ENCODE data around the gene SPAG6.

Gene SPAG6

GRCh38 chr10:22442468-22442867 is 97.2 kb downstream of the SPAG6 start:
- no peak overlapping the region for H3K27ac Mint-ChIP-seq
- H3K9me3 Mint-ChIP-seq = no peaks in the 10 kb centered on the region
- no peaks in the 10 kb centered on the region for H3K27me3 Mint-ChIP-seq
- no peaks in the 10 kb centered on the region for H3K36me3 Mint-ChIP-seq
- no peak overlapping the region for H3K4me3 Mint-ChIP-seq
- peaks cover 27% of the 10 kb centered on the region for H3K4me1 Mint-ChIP-seq

GRCh38 chr10:22443175-22443901 is 98.0 kb downstream of the SPAG6 start:
- Mint-ChIP-seq H3K4me3 (no peak overlapping the region), H3K36me3 (no peaks in the 10 kb centered on the region), H3K4me1 (peaks cover 19% of the 10 kb centered on the region), H3K27ac (no peak overlapping the region), H3K9me3 (no peaks in the 10 kb centered on the region), H3K27me3 (peaks cover under 1% of the 10 kb centered on the region)

- Mint-ChIP-seq H3K27ac (no peak overlapping the region), H3K4me3 (no peak overlapping the region), H3K27me3 (peaks cover 2% of the 10 kb centered on the region), H3K9me3 (no peaks in the 10 kb centered on the region), H3K4me1 (peaks cover 10% of the 10 kb centered on the region), H3K36me3 (no peaks in the 10 kb centered on the region)
These were observed 99.0 kb downstream of the SPAG6 start for GRCh38 chr10:22444219-22444788.

GRCh38 chr10:22445495-22445894 is 100.2 kb downstream of the SPAG6 start:
- Mint-ChIP-seq H3K27me3 (peaks cover 2% of the 10 kb centered on the region), H3K36me3 (no peaks in the 10 kb centered on the region), H3K4me3 (no peak overlapping the region), H3K9me3 (no peaks in the 10 kb centered on the region), H3K27ac (no peak overlapping the region), H3K4me1 (no peaks in the 10 kb centered on the region)

- H3K36me3 Mint-ChIP-seq = no peaks in the 10 kb centered on the region
- H3K4me3 Mint-ChIP-seq = no peak overlapping the region
- H3K27ac Mint-ChIP-seq = no peak overlapping the region
- H3K27me3 Mint-ChIP-seq = peaks cover 2% of the 10 kb centered on the region
- no peaks in the 10 kb centered on the region for H3K9me3 Mint-ChIP-seq
- no peaks in the 10 kb centered on the region for H3K4me1 Mint-ChIP-seq
These were observed 101.8 kb downstream of the SPAG6 start for GRCh38 chr10:22447068-22447467.

GRCh38 chr10:22451346-22451745 is 106.0 kb downstream of the SPAG6 start:
- Mint-ChIP-seq H3K4me1 (peaks cover 6% of the 10 kb centered on the region), H3K27me3 (peaks cover 2% of the 10 kb centered on the region), H3K9me3 (no peaks in the 10 kb centered on the region), H3K36me3 (no peaks in the 10 kb centered on the region), H3K27ac (no peak overlapping the region), H3K4me3 (no peak overlapping the region)

GRCh38 chr10:22453320-22453719 is 108.0 kb downstream of the SPAG6 start:
- no peaks in the 10 kb centered on the region for H3K9me3 Mint-ChIP-seq
- H3K4me3 Mint-ChIP-seq = no peak overlapping the region
- no peak overlapping the region for H3K27ac Mint-ChIP-seq
- H3K27me3 Mint-ChIP-seq = peaks cover under 1% of the 10 kb centered on the region
- peaks cover 6% of the 10 kb centered on the region for H3K4me1 Mint-ChIP-seq
- no peaks in the 10 kb centered on the region for H3K36me3 Mint-ChIP-seq

- Mint-ChIP-seq H3K27ac (no peak overlapping the region), H3K4me3 (no peak overlapping the region), H3K4me1 (peaks cover 6% of the 10 kb centered on the region), H3K36me3 (no peaks in the 10 kb centered on the region), H3K9me3 (no peaks in the 10 kb centered on the region), H3K27me3 (no peaks in the 10 kb centered on the region)
These were observed 108.8 kb downstream of the SPAG6 start for GRCh38 chr10:22453948-22454591.

- Mint-ChIP-seq H3K4me3 (no peak overlapping the region), H3K9me3 (no peaks in the 10 kb centered on the region), H3K27me3 (no peaks in the 10 kb centered on the region), H3K36me3 (no peaks in the 10 kb centered on the region), H3K27ac (no peak overlapping the region), H3K4me1 (peaks cover 6% of the 10 kb centered on the region)
These were observed 109.3 kb downstream of the SPAG6 start for GRCh38 chr10:22454634-22455033.

- H3K4me3 Mint-ChIP-seq = no peak overlapping the region
- H3K36me3 Mint-ChIP-seq = no peaks in the 10 kb centered on the region
- H3K9me3 Mint-ChIP-seq = no peaks in the 10 kb centered on the region
- H3K27ac Mint-ChIP-seq = no peak overlapping the region
- H3K27me3 Mint-ChIP-seq = no peaks in the 10 kb centered on the region
- peaks cover 6% of the 10 kb centered on the region for H3K4me1 Mint-ChIP-seq
These were observed 110.0 kb downstream of the SPAG6 start for GRCh38 chr10:22455068-22455857.

- Mint-ChIP-seq H3K27me3 (no peaks in the 10 kb centered on the region), H3K4me3 (no peak overlapping the region), H3K36me3 (no peaks in the 10 kb centered on the region), H3K9me3 (no peaks in the 10 kb centered on the region), H3K4me1 (peaks cover 6% of the 10 kb centered on the region), H3K27ac (no peak overlapping the region)
These were observed 111.2 kb downstream of the SPAG6 start for GRCh38 chr10:22456486-22456885.

- no peaks in the 10 kb centered on the region for H3K27me3 Mint-ChIP-seq
- no peaks in the 10 kb centered on the region for H3K9me3 Mint-ChIP-seq
- no peaks in the 10 kb centered on the region for H3K36me3 Mint-ChIP-seq
- no peak overlapping the region for H3K27ac Mint-ChIP-seq
- no peak overlapping the region for H3K4me3 Mint-ChIP-seq
- peaks cover 6% of the 10 kb centered on the region for H3K4me1 Mint-ChIP-seq
These were observed 113.2 kb downstream of the SPAG6 start for GRCh38 chr10:22458272-22459038.

- H3K9me3 Mint-ChIP-seq = no peaks in the 10 kb centered on the region
- H3K4me1 Mint-ChIP-seq = peaks cover 5% of the 10 kb centered on the region
- H3K27me3 Mint-ChIP-seq = no peaks in the 10 kb centered on the region
- no peak overlapping the region for H3K27ac Mint-ChIP-seq
- no peaks in the 10 kb centered on the region for H3K36me3 Mint-ChIP-seq
- no peak overlapping the region for H3K4me3 Mint-ChIP-seq
These were observed 114.2 kb downstream of the SPAG6 start for GRCh38 chr10:22459496-22459895.

GRCh38 chr10:22460101-22460500 is 114.8 kb downstream of the SPAG6 start:
- H3K36me3 Mint-ChIP-seq = no peaks in the 10 kb centered on the region
- no peaks in the 10 kb centered on the region for H3K27me3 Mint-ChIP-seq
- H3K27ac Mint-ChIP-seq = no peak overlapping the region
- no peaks in the 10 kb centered on the region for H3K4me1 Mint-ChIP-seq
- H3K9me3 Mint-ChIP-seq = no peaks in the 10 kb centered on the region
- no peak overlapping the region for H3K4me3 Mint-ChIP-seq

Measured in activated naive CD4-positive, alpha-beta T cell treated with anti-CD3 and anti-CD28 coated beads, Interleukin-2, amount 50 U/mL, for 24 hours (primary cell).